GM20431 (cell line): ENCODE data around the gene NCAPH2.

ENCODE experiments used
- in situ Hi-C: fragments of 300-500 bp; cut with MseI, MboI; formaldehyde crosslinking; loops from one replicate; pipeline ENCODE4 v1.15.0; 2020; ENCODE audit warnings: low sequenced_read_pairs; ENCODE audit not compliant: unreplicated experiment

NCAPH2 gene

GRCh38 chr22:50488006-50488677, 19.9 kb upstream of the NCAPH2 start:
- in situ Hi-C loops = no loop called here

DNA sequence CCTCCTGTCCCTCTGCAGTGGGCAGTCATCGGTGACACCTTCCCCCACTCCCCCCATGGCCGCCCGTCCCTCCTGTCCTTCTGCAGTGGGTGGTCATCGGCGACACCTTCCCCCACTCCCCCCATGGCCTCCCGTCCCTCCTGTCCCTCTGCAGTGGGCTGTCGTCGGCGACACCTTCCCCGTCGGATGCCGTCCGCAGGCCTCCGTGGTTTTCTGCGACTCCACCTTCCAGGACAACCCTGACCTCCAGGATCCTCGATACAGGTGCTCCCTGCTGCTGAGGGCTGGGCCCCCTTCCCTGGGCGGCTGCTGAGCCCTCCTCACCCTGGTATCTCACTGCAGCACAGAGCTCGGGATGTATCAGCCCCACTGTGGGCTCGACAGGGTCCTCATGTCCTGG, 19.1 kb upstream of the NCAPH2 start:
- in situ Hi-C loops = no loop called here

DNA sequence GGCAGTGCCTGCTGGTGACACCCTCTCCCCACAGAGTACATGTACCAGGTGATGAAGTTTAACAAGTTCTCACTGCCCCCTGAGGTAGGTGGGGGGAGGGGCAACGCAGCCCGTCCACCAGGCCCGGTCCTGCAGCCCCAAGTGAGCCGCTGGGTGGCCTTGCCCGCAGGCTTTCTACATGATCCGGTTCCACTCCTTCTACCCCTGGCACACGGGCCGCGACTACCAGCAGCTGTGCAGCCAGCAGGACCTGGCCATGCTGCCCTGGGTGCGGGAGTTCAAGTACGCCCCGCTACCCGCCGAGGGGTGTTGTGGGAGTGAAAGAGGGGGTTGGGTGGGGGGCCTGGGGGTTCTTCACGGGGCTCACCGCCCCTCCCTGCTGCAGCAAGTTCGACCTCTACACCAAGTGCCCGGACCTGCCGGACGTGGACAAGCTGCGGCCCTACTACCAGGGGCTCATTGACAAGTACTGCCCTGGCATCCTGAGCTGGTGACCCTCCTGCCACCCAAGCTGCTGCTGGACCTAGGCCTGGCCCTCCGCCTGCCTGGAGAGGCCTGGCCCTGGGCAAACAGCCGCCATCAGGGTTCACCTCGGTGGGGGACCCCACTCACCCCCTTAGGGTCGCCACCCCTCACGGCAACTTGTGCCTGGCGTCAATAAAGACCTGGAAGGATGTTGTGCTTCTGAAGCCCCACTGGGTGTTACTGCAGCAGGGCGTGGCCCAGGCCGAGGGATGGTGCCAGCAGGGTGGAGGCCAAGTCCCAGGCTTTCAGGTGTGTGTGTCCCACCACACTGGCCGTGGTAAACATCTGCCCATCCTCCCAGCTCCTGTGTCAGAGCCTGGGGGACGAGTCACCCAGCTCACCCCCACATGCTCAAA, 18.4 kb upstream of the NCAPH2 start:
- in situ Hi-C loops = no loop called here

GRCh38 chr22:50490531-50491308, 17.3 kb upstream of the NCAPH2 start:
- in situ Hi-C loops = no loop called here

DNA sequence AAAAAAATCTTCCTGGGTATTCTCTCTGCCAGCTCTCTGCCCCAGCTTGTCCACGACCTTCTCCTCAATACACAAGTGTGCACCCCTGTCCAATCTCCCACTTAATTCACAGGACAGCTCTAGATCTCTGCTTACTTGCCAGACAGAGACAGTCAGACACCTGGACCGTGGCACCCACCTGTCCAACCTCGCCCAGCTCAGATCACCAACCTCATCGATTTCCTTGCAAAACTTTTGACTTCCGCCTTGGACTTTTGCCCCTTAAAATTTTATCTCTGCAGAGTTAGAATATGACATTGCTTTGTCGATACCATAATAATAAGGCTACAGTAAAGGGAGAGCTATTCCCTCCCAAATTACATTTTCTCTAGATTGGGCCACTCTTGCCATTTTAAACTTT, 10.9 kb upstream of the NCAPH2 start:
- in situ Hi-C loops = no loop called here

GRCh38 chr22:50498322-50498890, 9.6 kb upstream of the NCAPH2 start:
- in situ Hi-C loops = no loop called here

- in situ Hi-C loops = no loop called here
Observed at GRCh38 chr22:50500452-50500851, 7.6 kb upstream of the NCAPH2 start.

GRCh38 chr22:50502096-50502495, 5.9 kb upstream of the NCAPH2 start:
- in situ Hi-C loops = no loop called here

GRCh38 chr22:50502628-50503474, 5.2 kb upstream of the NCAPH2 start:
- in situ Hi-C loops = no loop called here

GRCh38 chr22:50503475-50504145, 4.4 kb upstream of the NCAPH2 start:
- in situ Hi-C loops = no loop called here

DNA sequence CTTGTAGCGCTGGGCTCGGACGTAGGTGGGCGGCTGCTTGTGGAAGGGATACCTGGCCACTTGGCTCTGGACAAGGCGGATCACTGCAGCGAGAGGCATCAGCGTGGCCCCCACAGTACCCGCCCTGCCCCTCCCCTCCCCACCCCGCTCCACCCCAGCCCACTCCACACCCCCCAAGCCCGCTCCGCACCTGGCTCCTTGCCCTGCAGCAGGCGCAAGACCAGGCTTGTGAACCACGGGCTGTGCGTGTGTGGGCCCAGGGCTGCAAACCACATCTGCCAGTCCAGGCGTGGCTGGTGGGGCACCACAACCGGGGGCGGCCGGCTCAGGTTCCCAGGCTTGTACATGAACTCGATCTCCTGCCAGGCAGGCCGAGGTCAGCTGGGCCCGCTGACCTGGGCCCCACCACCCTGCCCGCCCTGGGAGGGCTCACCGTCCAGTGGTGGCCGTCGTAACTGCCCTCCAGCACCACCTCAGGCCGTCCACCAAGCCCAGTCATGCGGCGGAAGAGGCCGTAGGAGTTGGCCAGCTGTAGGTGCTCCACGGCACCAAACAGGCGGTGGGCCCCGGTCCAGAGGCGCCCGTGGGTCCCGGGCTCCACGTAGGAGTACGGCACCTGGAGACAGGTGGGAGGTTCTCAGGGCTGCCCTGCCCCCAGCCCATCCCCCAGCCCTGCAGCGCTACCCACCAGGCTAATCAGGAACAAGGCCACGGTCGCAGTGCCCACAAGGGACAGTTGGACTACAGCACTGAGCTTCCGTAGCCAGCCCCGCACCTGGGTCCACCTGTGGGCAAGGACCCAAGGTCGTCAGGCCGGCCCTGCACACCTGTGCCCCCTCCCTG, 3.4 kb upstream of the NCAPH2 start:
- in situ Hi-C loops = no loop called here

GRCh38 chr22:50505276-50505775, 2.7 kb upstream of the NCAPH2 start:
- in situ Hi-C loops = no loop called here

- in situ Hi-C loops = no loop called here
Observed at GRCh38 chr22:50505776-50506610, 2.0 kb upstream of the NCAPH2 start.

DNA sequence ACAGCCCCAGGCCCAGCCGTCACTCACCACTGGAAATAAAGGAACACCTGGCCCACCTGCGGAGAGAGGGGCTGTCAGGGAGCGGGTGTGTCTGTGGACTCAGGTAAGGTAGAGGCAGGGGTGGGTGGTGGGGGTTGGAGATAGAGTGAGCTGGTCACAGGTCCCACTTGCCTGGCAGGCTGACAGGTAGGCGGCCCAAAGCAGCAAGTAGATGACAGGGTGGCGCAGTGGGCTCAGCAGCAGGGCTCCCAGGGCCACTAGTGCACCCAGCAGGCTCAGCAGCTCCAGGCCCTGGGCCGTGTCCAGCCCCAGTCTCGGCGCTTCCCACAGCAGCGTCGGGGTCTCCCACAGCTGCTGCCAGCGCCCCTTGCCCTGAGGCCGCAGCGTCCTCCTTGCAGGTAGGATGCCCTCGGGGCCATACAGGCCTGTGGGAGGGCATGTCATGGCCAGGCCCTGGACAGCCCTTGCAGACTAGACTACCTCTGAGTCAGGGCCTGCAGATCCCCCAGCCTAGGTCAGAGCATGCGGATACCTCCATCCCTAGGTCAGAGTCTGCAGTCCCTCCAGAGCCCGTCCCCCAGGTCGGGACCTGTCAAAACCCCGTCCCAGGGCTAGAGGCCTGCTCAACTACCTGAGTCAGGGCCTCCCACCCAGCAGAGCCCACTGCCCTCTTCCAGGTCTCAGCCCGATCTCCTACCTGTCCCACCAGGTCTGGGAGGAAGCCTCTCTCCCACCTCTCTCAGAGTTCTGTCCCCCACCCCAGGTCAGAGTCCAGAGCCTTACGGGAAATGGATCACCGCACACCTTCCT, 1.2 kb upstream of the NCAPH2 start:
- in situ Hi-C loops = no loop called here

GRCh38 chr22:50507421-50507990, 518 bp upstream of the NCAPH2 start, which contains the start of gene LMF2:
TSS of gene LMF2 (minus strand) at chr22:50507702. CDS start at chr22:50507675, 27 bp downstream.
- in situ Hi-C loops = no loop called here

GRCh38 chr22:50508897-50509296, 873 bp downstream of the NCAPH2 start:
- in situ Hi-C loops = no loop called here
